NCI-H1092 (cell line): ENCODE data around the gene WRAP73.

Experiments
- DNase-seq: peaks from one replicate; lab custom pipeline; 2025; lab: John Stamatoyannopoulos, UW

WRAP73 gene

GRCh38 chr1:3610527-3611169, 39.3 kb downstream of the WRAP73 start:
- DNase-seq = no peak

GRCh38 chr1:3609769-3610526, 40.0 kb downstream of the WRAP73 start:
- no peak for DNase-seq

GRCh38 chr1:3609016-3609768, 40.7 kb downstream of the WRAP73 start:
- DNase-seq = no peak

- DNase-seq = no peak
Measured at GRCh38 chr1:3608154-3608553, 41.7 kb downstream of the WRAP73 start.

GRCh38 chr1:3607703-3608065, 42.2 kb downstream of the WRAP73 start:
- no peak for DNase-seq

- no peak for DNase-seq
Measured at GRCh38 chr1:3606779-3607702, 42.9 kb downstream of the WRAP73 start.

- DNase-seq = no peak
Measured at GRCh38 chr1:3604997-3605823, 44.7 kb downstream of the WRAP73 start.

GRCh38 chr1:3604468-3604974, 45.4 kb downstream of the WRAP73 start:
- no peak for DNase-seq

GRCh38 chr1:3603571-3604467, 46.1 kb downstream of the WRAP73 start:
- DNase-seq = no peak

GRCh38 chr1:3603156-3603555, 46.7 kb downstream of the WRAP73 start:
- no peak for DNase-seq

GRCh38 chr1:3602375-3602774, 47.5 kb downstream of the WRAP73 start:
- DNase-seq = no peak

- DNase-seq = no peak
Measured at GRCh38 chr1:3601743-3602142, 48.2 kb downstream of the WRAP73 start.

- DNase-seq = no peak
Measured at GRCh38 chr1:3600354-3600753, 49.5 kb downstream of the WRAP73 start.

GRCh38 chr1:3599816-3600215, 50.1 kb downstream of the WRAP73 start:
- DNase-seq = no peak

GRCh38 chr1:3599286-3599811, 50.6 kb downstream of the WRAP73 start:
- no peak for DNase-seq

GRCh38 chr1:3598522-3599285, 51.2 kb downstream of the WRAP73 start:
- DNase-seq = no peak

- no peak for DNase-seq
Measured at GRCh38 chr1:3598051-3598491, 51.8 kb downstream of the WRAP73 start.

GRCh38 chr1:3597599-3597964, 52.3 kb downstream of the WRAP73 start:
- no peak for DNase-seq
